HFF-Myc (cell line): Measurements from ENCODE around the gene CEL.

Source experiments
- DNase-seq: peaks from one replicate; pipeline ENCODE4 v3.0.0-alpha.2; 2011; ENCODE audit warnings: low read depth; ENCODE audit errors: extremely low read depth
- H3K4me3 ChIP-seq: replicated peaks from 2 replicates; pipeline ENCODE4 v1.5.1; 2011; ENCODE audit warnings: low read depth, mild to moderate bottlenecking, control low read depth, low read length
- CTCF ChIP-seq: IDR thresholded peaks from 2 replicates; pipeline ENCODE4 v1.5.1; 2012; ENCODE audit warnings: mild to moderate bottlenecking, low read depth, low read length, control low read depth; ENCODE audit errors: missing control alignments

The CEL gene

GRCh38 chr9:133063159-133063499 lies 1.3 kb downstream of the CEL start:
- no peak for TF ChIP-seq CTCF
- H3K4me3 ChIP-seq, result no peak overlapping the region
- DNase-seq, result no peak

- no peak for DNase-seq
- no peak for TF ChIP-seq CTCF
- H3K4me3 ChIP-seq, result no peak overlapping the region
Observed at GRCh38 chr9:133063500-133064231, 1.9 kb downstream of the CEL start.

- no peak overlapping the region for H3K4me3 ChIP-seq
- no peak for TF ChIP-seq CTCF
- DNase-seq, result no peak
Observed at GRCh38 chr9:133064241-133065069, 2.7 kb downstream of the CEL start.

- H3K4me3 ChIP-seq, result no peak overlapping the region
- DNase-seq, result no peak
- no peak for TF ChIP-seq CTCF
Observed at GRCh38 chr9:133065070-133065388, 3.2 kb downstream of the CEL start.

GRCh38 chr9:133066181-133066983 lies 4.6 kb downstream of the CEL start:
- H3K4me3 ChIP-seq, result no peak overlapping the region
- DNase-seq, result no peak
- TF ChIP-seq CTCF, result no peak

GRCh38 chr9:133067006-133067405 lies 5.2 kb downstream of the CEL start:
- no peak overlapping the region for H3K4me3 ChIP-seq
- TF ChIP-seq CTCF, result no peak

More at GRCh38 chr9:133067006-133067405, 5.2 kb downstream of the CEL start:
- DNase-seq, result no peak
